HCT116 (cell line): ENCODE measurements around the gene ID1. TPM values are rescaled to one million over a fixed set of nuclear protein-coding genes. Genes with fewer than 3 reads are reported as not detected.
"Not testable (repeated sequence)": the region's sequence is repeated elsewhere in the genome, so short reads cannot be mapped to it uniquely, and the experiment has no call there.

ENCODE experiments used
- ATAC-seq: fragments of 200-7000 bp; cut with Tn5 transposase; 2 replicates; pipeline ENCODE4 v1.9.1; 2020; ENCODE audit warnings: mild to moderate bottlenecking, moderate library complexity
- BruUV-seq: library from RNA; stranded (reverse); fragments of 400-500 nt; replicated peaks from 2 replicates; lab custom pipeline; 2021; lab: Mats Ljungman, UMichigan
- CTCF ChIA-PET: fragments of 300-600 bp; sonication (Branson Sonifier 250); formaldehyde crosslinking; loops from one replicate; lab custom pipeline; 2021; ENCODE audit warnings: antibody characterized with exemption; lab: Charles Lee
- POLR2A ChIA-PET: fragments of 300-600, 350-600 bp; sonication (Branson Sonifier 250); formaldehyde crosslinking; loops from one replicate; lab custom pipeline; 2021; ENCODE audit warnings: antibody characterized with exemption; lab: Charles Lee
- RAD21 ChIA-PET, 2 experiments: fragments of 300-600 bp; sonication (Branson Sonifier 250); formaldehyde crosslinking; loops; one replicate each; lab custom pipeline; 2023; ENCODE audit warnings: low total read pairs in 2 of 2; ENCODE audit not compliant: uncharacterized antibody in 2 of 2, unreplicated experiment in 2 of 2, low non-redundant PET in 1 of 2; lab: Charles Lee
- DNase-seq: peaks from one replicate; pipeline ENCODE4 v3.0.0-alpha.2; 2010; ENCODE audit warnings: low read depth, low spot score
- H2AFZ ChIP-seq: fragments of 200-600 bp; shearing (Covaris generic), sonication (generic); 2 replicates; pipeline ENCODE4 v1.6.1; 2017; ENCODE audit warnings: low read depth, mixed run types, mixed read lengths, antibody characterized with exemption, low read length; ENCODE audit not compliant: poor library complexity, severe bottlenecking
- H3K27ac ChIP-seq: 2 replicates; pipeline ENCODE4 v1.5.1; 2012; ENCODE audit warnings: low read depth, low read length
- H3K27me3 ChIP-seq: fragments of 200-600 bp; sonication (generic); 2 replicates; pipeline ENCODE4 v1.6.1; 2016; ENCODE audit warnings: mixed run types, low read length, mixed read lengths; ENCODE audit not compliant: insufficient read depth
- H3K36me3 ChIP-seq, 2 experiments: fragments of 200-500 bp in 1 of 2; fragments of 200-600 bp in 1 of 2; sonication (Bioruptor generic) in 1 of 2; sonication (generic) in 1 of 2; 2 replicates each; pipeline versions ENCODE4 v1.5.1 to v1.6.1; 2014 to 2016; ENCODE audit warnings: low read length in 2 of 2, inconsistent platforms in 1 of 2, mixed read lengths in 1 of 2, mixed run types in 1 of 2; ENCODE audit not compliant: insufficient read depth in 2 of 2, control insufficient read depth in 1 of 2
- H3K4me1 ChIP-seq, 2 experiments: fragments of 200-600 bp in 1 of 2; sonication (generic) in 1 of 2; 2 replicates each; pipeline versions ENCODE4 v1.5.1 to v1.6.1; 2012 to 2017; ENCODE audit warnings: low read length in 2 of 2, inconsistent platforms in 1 of 2, mild to moderate bottlenecking in 1 of 2, mixed read lengths in 1 of 2, mixed run types in 1 of 2, moderate library complexity in 1 of 2; ENCODE audit not compliant: insufficient read depth in 2 of 2, control insufficient read depth in 1 of 2
- H3K4me2 ChIP-seq: fragments of 200-600 bp; sonication (generic); 2 replicates; pipeline ENCODE4 v1.6.1; 2017; ENCODE audit warnings: mixed run types, low read length, mixed read lengths
- H3K4me3 ChIP-seq, 2 experiments: fragments of 200-600 bp in 1 of 2; sonication (generic) in 1 of 2; replicated peaks in 1 of 2; 2 replicates each; pipeline ENCODE4 v1.5.1; 2011 to 2016; ENCODE audit warnings: low read length in 2 of 2, control low read depth in 1 of 2, low read depth in 1 of 2, mild to moderate bottlenecking in 1 of 2, mixed read lengths in 1 of 2, mixed run types in 1 of 2
- H3K79me2 ChIP-seq: fragments of 200-600 bp; sonication (generic); 2 replicates; pipeline ENCODE4 v1.6.1; 2017; ENCODE audit warnings: mild to moderate bottlenecking, mixed run types, low read length, moderate library complexity, mixed read lengths; ENCODE audit not compliant: insufficient read depth
- H3K9ac ChIP-seq: fragments of 200-600 bp; sonication (generic); 2 replicates; pipeline ENCODE4 v1.6.1; 2016; ENCODE audit warnings: low read length, mixed read lengths
- H3K9me2 ChIP-seq: fragments of 200-600 bp; sonication (generic), shearing (Covaris generic); 2 replicates; pipeline ENCODE4 v1.6.1; 2017; ENCODE audit warnings: mixed run types, mild to moderate bottlenecking, moderate library complexity; ENCODE audit not compliant: insufficient read depth
- H3K9me3 ChIP-seq, 2 experiments: fragments of 200-500 bp in 1 of 2; fragments of 200-600 bp in 1 of 2; sonication (Bioruptor generic) in 1 of 2; sonication (generic) in 1 of 2; 2 replicates each; pipeline ENCODE4 v1.6.1; 2014 to 2017; ENCODE audit warnings: low read length in 2 of 2, mixed read lengths in 2 of 2, inconsistent platforms in 1 of 2, low read depth in 1 of 2, mild to moderate bottlenecking in 1 of 2, mixed run types in 1 of 2, moderate library complexity in 1 of 2; ENCODE audit not compliant: control insufficient read depth in 1 of 2, insufficient read depth in 1 of 2
- H4K20me1 ChIP-seq: fragments of 200-600 bp; sonication (generic), shearing (Covaris generic); 2 replicates; pipeline ENCODE4 v1.6.1; 2017; ENCODE audit warnings: mixed run types, mild to moderate bottlenecking, moderate library complexity; ENCODE audit not compliant: insufficient read depth
- CEBPB ChIP-seq: IDR thresholded peaks from 2 replicates; pipeline ENCODE4 v1.6.1; 2012; ENCODE audit warnings: low read depth
- EGR1 ChIP-seq: IDR thresholded peaks from 2 replicates; pipeline ENCODE4 v1.6.1; 2012; ENCODE audit warnings: low read depth
- ELF1 ChIP-seq: IDR thresholded peaks from 2 replicates; pipeline ENCODE4 v1.6.1; 2012; ENCODE audit warnings: low read depth, borderline replicate concordance
- FOSL1 ChIP-seq: IDR thresholded peaks from 2 replicates; pipeline ENCODE4 v1.6.1; 2012; ENCODE audit warnings: low read depth
- MAX ChIP-seq: IDR thresholded peaks from 2 replicates; pipeline ENCODE4 v1.6.1; 2012
- POLR2AphosphoS5 ChIP-seq: IDR thresholded peaks from 2 replicates; pipeline ENCODE4 v1.6.1; 2011; ENCODE audit warnings: mild to moderate bottlenecking, low read depth, low read length, moderate library complexity
- SIN3A ChIP-seq: IDR thresholded peaks from 2 replicates; pipeline ENCODE4 v1.6.1; 2012; ENCODE audit warnings: low read depth
- TCF7L2 ChIP-seq: IDR thresholded peaks from 2 replicates; pipeline ENCODE4 v1.7.0; 2011; ENCODE audit warnings: borderline replicate concordance, inconsistent platforms; ENCODE audit not compliant: insufficient read depth, insufficient read length; ENCODE audit errors: extremely low read depth
- YY1 ChIP-seq: IDR thresholded peaks from 2 replicates; pipeline ENCODE4 v1.6.1; 2011; ENCODE audit warnings: low read length, low read depth, moderate library complexity, mild to moderate bottlenecking; ENCODE audit not compliant: insufficient replicate concordance; ENCODE audit errors: extremely low read depth
- ZBTB33 ChIP-seq: IDR thresholded peaks from 2 replicates; pipeline ENCODE4 v1.6.1; 2011; ENCODE audit warnings: mild to moderate bottlenecking, low read length, moderate library complexity; ENCODE audit not compliant: insufficient replicate concordance; ENCODE audit errors: extremely low read depth
- intact Hi-C: fragments of 100-400 bp; cut with micrococcal nuclease; formaldehyde crosslinking; loops from 2 replicates; pipeline ENCODE4 v1.10.0; 2022
- total RNA-seq: library from RNA; stranded (reverse); gene quantifications from one replicate; pipeline ENCODE4 v1.2.1, GENCODE V29; 2021; ENCODE audit not compliant: unreplicated experiment
- TF ChIP-seq, protein P1 (sequence below), 3 experiments: fragments of 200-600 bp in 1 of 3; sonication (generic) in 1 of 3; IDR thresholded peaks in 2 of 3; conservative IDR thresholded peaks in 1 of 3; 2 replicates each; pipeline ENCODE4 v1.5.1; 2012 to 2017; ENCODE audit warnings: low read depth in 2 of 3, low read length in 2 of 3, antibody characterized with exemption in 1 of 3, borderline replicate concordance in 1 of 3, control low read depth in 1 of 3, mild to moderate bottlenecking in 1 of 3, mixed read lengths in 1 of 3, mixed run types in 1 of 3, moderate library complexity in 1 of 3; ENCODE audit not compliant: insufficient read depth in 1 of 3

Gene ID1
- total RNA-seq, 1 experiment from 2014 or later, result 811 TPM

DNA sequence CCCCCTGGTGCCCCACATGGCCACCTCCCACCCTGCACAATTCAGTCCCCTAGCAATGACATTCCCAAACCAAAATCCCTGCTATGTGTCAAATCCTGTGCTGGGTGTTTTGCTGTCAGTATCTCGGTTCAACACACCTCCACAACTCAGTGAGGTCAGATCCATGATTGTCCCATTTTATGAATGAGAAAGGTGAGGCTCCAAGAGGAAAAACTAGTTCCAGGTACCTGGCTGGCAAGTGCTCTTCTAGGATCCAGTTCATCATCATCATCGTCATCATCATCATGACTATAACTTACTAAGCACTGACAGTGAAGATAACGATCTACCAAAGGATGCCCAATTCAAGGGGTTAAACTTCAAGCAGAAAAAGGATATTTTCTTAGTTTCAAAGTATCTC lies 15.2 kb downstream of the ID1 start:
- ChIA-PET CTCF (interaction anchor here (2.2 kb wide), 1 partner anchor 8 kb away, joined by 9 read pairs; no protein-coding TSS in a partner anchor), RAD21 (no interaction called here), POLR2A (no interaction called here)
- no peak for TF ChIP-seq TCF7L2
- no peak for TF ChIP-seq SIN3A
- TF ChIP-seq EGR1, result no peak
- no peak for TF ChIP-seq ZBTB33
- no peak for TF ChIP-seq CEBPB
- TF ChIP-seq POLR2AphosphoS5, result no peak
- TF ChIP-seq ELF1, result no peak
- no peak for TF ChIP-seq FOSL1
- no peak for TF ChIP-seq YY1
- TF ChIP-seq, protein P1, sequence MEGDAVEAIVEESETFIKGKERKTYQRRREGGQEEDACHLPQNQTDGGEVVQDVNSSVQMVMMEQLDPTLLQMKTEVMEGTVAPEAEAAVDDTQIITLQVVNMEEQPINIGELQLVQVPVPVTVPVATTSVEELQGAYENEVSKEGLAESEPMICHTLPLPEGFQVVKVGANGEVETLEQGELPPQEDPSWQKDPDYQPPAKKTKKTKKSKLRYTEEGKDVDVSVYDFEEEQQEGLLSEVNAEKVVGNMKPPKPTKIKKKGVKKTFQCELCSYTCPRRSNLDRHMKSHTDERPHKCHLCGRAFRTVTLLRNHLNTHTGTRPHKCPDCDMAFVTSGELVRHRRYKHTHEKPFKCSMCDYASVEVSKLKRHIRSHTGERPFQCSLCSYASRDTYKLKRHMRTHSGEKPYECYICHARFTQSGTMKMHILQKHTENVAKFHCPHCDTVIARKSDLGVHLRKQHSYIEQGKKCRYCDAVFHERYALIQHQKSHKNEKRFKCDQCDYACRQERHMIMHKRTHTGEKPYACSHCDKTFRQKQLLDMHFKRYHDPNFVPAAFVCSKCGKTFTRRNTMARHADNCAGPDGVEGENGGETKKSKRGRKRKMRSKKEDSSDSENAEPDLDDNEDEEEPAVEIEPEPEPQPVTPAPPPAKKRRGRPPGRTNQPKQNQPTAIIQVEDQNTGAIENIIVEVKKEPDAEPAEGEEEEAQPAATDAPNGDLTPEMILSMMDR (IDR thresholded peaks at IDR 0.05 in 2 of 3, conservative IDR thresholded peaks at IDR 0.05 in 1 of 3; ENCODE audit: borderline replicate concordance in 1 of 3, insufficient read depth in 1 of 3, low read depth in 2 of 3, low read length in 2 of 3), result no peak
- no peak for TF ChIP-seq MAX
- Histone ChIP-seq H3K4me3 (no peak overlapping the region), H2AFZ (no peak overlapping the region), H3K79me2 (no peaks in the 10 kb centered on the region), H3K9me3 (no peaks in the 10 kb centered on the region), H3K36me3 (no peaks in the 10 kb centered on the region), H3K9ac (no peak overlapping the region), H3K4me2 (no peak overlapping the region), H3K9me2 (no peaks in the 10 kb centered on the region), H3K4me1 (no peaks in the 10 kb centered on the region), H4K20me1 (no peaks in the 10 kb centered on the region), H3K27me3 (no peaks in the 10 kb centered on the region), H3K27ac (no peak overlapping the region)
- DNase-seq, result no peak
- no TSS peak for BruUV-seq
- ATAC-seq, result no peak
- intact Hi-C loops, result no loop called here

GRCh38 chr20:31623123-31623505 lies 18.0 kb downstream of the ID1 start:
- H3K27me3 ChIP-seq, POLR2A ChIA-PET, H3K4me3 ChIP-seq, H3K79me2 ChIP-seq, RAD21 ChIA-PET, intact Hi-C loops, H3K9ac ChIP-seq, DNase-seq, H3K4me1 ChIP-seq, H3K4me2 ChIP-seq, H4K20me1 ChIP-seq, H3K27ac ChIP-seq, H3K9me3 ChIP-seq, H3K9me2 ChIP-seq, H3K36me3 ChIP-seq, BruUV-seq, ATAC-seq, H2AFZ ChIP-seq: not testable (repeated sequence)
- CTCF ChIA-PET, result interaction anchor here (1.4 to 3.9 kb wide), 2 partner anchors 10 to 11 kb away, joined by 5 to 16 read pairs; no protein-coding TSS in a partner anchor
